Brain microvascular endothelial cell (primary cell): Measurements from ENCODE around the gene H6PD.

ENCODE experiments used
- DNase-seq: peaks from one replicate; pipeline ENCODE4 v3.0.0-alpha.2; 2020
- H3K27ac ChIP-seq: fragments of 250-450 bp; sonication (Bioruptor Pico); 2 replicates; pipeline ENCODE4 v1.5.1; 2020; ENCODE audit warnings: mild to moderate bottlenecking, moderate library complexity
- H3K27me3 ChIP-seq: fragments of 250-450 bp; sonication (Bioruptor Pico); replicated peaks from 2 replicates; pipeline ENCODE4 v1.5.1; 2020; ENCODE audit warnings: mild to moderate bottlenecking
- H3K36me3 ChIP-seq: fragments of 250-450 bp; sonication (Bioruptor Pico); replicated peaks from 2 replicates; pipeline ENCODE4 v1.5.1; 2020; ENCODE audit warnings: mild to moderate bottlenecking
- H3K4me3 ChIP-seq: 2 replicates; pipeline ENCODE4 v1.5.1; 2011; ENCODE audit warnings: low read depth, mild to moderate bottlenecking, control low read depth, low read length, moderate library complexity
- in situ Hi-C: cut with HindIII; loops from 2 replicates; pipeline ENCODE4 v1.10.0; 2017; ENCODE audit warnings: low sequenced_read_pairs, low pct_ligation_motif_present
- TF ChIP-seq, protein P1 (sequence below): IDR thresholded peaks from 2 replicates; pipeline ENCODE4 v1.5.1; 2011; ENCODE audit warnings: low read depth, mild to moderate bottlenecking, moderate library complexity, low read length, control low read depth, inconsistent platforms; ENCODE audit errors: missing control alignments

H6PD gene

GRCh38 chr1:9197186-9198099 is 37.1 kb upstream of the H6PD start:
- in situ Hi-C loops, result no loop called here
- peak overlapping the region; percentile 89 for H3K4me3 ChIP-seq
- TF ChIP-seq, protein P1, sequence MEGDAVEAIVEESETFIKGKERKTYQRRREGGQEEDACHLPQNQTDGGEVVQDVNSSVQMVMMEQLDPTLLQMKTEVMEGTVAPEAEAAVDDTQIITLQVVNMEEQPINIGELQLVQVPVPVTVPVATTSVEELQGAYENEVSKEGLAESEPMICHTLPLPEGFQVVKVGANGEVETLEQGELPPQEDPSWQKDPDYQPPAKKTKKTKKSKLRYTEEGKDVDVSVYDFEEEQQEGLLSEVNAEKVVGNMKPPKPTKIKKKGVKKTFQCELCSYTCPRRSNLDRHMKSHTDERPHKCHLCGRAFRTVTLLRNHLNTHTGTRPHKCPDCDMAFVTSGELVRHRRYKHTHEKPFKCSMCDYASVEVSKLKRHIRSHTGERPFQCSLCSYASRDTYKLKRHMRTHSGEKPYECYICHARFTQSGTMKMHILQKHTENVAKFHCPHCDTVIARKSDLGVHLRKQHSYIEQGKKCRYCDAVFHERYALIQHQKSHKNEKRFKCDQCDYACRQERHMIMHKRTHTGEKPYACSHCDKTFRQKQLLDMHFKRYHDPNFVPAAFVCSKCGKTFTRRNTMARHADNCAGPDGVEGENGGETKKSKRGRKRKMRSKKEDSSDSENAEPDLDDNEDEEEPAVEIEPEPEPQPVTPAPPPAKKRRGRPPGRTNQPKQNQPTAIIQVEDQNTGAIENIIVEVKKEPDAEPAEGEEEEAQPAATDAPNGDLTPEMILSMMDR, result no peak
- H3K36me3 ChIP-seq, result peaks cover 18% of the 10 kb centered on the region
- no peaks in the 10 kb centered on the region for H3K27me3 ChIP-seq
- H3K27ac ChIP-seq, result peak overlapping the region; percentile 88
- DNase-seq, result peak; percentile 25

DNA sequence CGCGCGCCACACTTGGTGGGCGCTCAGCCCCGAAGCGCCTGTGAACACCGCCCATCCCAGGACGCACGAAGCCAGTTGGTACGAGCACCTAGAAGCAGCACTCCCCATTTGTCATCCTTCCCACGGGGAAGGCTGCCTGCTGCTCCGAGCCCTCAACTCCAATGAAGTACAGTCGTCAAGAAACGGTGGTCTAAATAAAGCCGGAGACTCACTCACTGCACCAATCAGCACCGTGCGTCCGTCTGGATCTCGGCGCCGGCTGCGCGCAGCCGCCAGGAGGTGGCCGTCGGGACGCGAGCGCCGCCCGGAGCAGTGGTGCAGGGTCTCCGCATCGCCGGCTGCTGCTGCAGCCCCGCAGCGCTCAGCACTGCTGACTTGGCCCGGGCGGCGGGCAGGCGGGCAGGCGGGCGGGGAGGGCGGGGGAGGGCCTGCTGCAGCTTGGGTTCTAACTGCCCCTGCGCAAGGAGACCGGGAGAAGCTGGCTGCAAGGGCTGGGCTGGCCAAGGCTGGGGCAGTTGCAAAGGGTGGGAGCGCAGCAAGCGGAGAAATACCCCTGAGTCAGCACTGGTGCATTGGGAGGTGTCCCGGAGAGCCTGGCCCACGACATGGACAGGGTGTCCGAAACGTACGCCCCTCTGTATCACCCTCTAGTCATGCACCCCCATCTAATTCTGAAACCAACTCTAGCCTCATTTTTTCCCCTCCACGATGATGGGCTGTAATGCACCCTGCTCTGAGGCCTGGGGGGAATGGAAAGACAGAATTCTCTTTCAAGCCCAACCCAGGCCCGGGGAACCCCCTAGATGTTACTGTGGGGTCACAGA is 35.8 kb upstream of the H6PD start:
- DNase-seq, result peak; percentile 63
- H3K27me3 ChIP-seq, result no peaks in the 10 kb centered on the region
- TF ChIP-seq, protein P1, result peak; percentile 25
- peak overlapping the region; percentile 88 for H3K27ac ChIP-seq
- in situ Hi-C loops, result no loop called here
- H3K36me3 ChIP-seq, result peaks cover 15% of the 10 kb centered on the region
- peak overlapping the region; percentile 89 for H3K4me3 ChIP-seq

DNA sequence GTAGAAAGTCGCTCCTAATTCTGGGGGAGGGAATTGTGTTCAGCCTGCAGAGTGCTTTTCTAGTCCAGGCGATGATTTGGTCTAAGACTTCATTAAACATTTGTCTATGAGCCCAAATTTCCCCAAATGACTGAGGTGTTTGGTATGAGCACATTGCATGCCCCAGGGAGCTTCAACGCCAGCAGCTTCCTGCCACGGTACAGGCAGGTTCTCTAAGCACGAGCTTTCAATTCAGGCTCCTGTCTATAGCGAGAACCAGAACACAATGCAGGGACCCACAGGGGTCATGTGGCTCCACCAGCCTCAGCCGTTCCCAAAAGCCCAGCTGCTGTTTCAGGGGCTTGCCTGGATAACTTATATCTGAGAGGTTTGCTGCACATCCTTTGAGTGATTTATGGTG is 34.1 kb upstream of the H6PD start:
- no peak for DNase-seq
- in situ Hi-C loops, result no loop called here
- Histone ChIP-seq H3K27me3 (no peaks in the 10 kb centered on the region), H3K4me3 (peak overlapping the region; percentile 89), H3K36me3 (peaks cover 15% of the 10 kb centered on the region), H3K27ac (peak overlapping the region; percentile 86)
- TF ChIP-seq, protein P1, result no peak

GRCh38 chr1:9201401-9202239 is 33.0 kb upstream of the H6PD start:
- in situ Hi-C loops, result no loop called here
- Histone ChIP-seq H3K27me3 (no peaks in the 10 kb centered on the region), H3K36me3 (peaks cover 9% of the 10 kb centered on the region), H3K27ac (peak overlapping the region; percentile 86), H3K4me3 (peak overlapping the region; percentile 89)
- TF ChIP-seq, protein P1, result no peak
- DNase-seq, result peak; percentile 74

GRCh38 chr1:9202240-9202870 is 32.2 kb upstream of the H6PD start:
- Histone ChIP-seq H3K4me3 (peak overlapping the region; percentile 89), H3K36me3 (peaks cover 3% of the 10 kb centered on the region), H3K27ac (peak overlapping the region; percentile 86), H3K27me3 (no peaks in the 10 kb centered on the region)
- DNase-seq, result peak; percentile 41
- TF ChIP-seq, protein P1, result no peak
- in situ Hi-C loops, result no loop called here
